ENCODE measurements around the gene NFKBIE.

GRCh38 chr6:44264154-44265006 is 971 bp downstream of the NFKBIE start:
- no peak for TF ChIP-seq CTCF (optimal IDR thresholded peaks at IDR 0.05 in 1 of 3, IDR thresholded peaks at IDR 0.05 in 1 of 3, conservative IDR thresholded peaks at IDR 0.05 in 1 of 3; ENCODE audit: extremely low read depth in 1 of 3, insufficient read depth in 2 of 3, low read length in 3 of 3)
- no peak for TF ChIP-seq EZH2 (IDR thresholded peaks at IDR 0.05; ENCODE audit: low read length)
